NCI-H460 (cell line): ENCODE results near the gene CHCHD1. TPM values are rescaled to one million over a fixed set of nuclear protein-coding genes. Genes with fewer than 3 reads are reported as not detected.
"Not testable (repeated sequence)": the region's sequence is repeated elsewhere in the genome, so short reads cannot be mapped to it uniquely, and the experiment has no call there.

Source experiments
- DNase-seq: peaks from one replicate; pipeline ENCODE4 v3.0.0-alpha.2; 2016; ENCODE audit warnings: low read depth; ENCODE audit errors: extremely low read depth
- total RNA-seq: library from RNA; depleted of rRNA; stranded (reverse); fragments of >200 nt; shearing (Covaris generic); gene quantifications from 2 replicates; pipeline ENCODE4 v1.2.3, GENCODE V29; 2014

The CHCHD1 gene
- total RNA-seq, 1 experiment from 2014 or later: 60.7 TPM

GRCh38 chr10:73765066-73765465, 16.8 kb upstream of the CHCHD1 start:
- no peak for DNase-seq

DNA sequence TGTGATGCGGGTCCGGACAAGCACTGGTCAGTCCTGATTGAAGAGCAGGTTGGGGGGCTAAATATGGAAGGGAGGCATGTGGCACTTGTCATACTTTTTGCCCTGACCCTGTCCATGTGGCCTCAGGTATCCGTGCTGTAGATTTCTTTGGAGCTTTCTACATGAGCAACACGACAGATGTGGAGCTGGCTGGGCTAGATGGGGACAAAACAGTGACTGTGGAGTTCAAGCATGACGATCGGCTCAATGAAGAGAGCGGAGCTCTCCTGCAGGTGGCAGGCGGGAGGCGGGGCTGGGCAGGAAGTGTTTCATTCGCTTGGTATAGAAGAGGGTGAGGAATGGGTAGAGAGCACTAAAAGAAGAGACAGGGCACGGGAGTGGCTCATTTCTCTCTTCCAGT, 13.0 kb upstream of the CHCHD1 start:
- DNase-seq: no peak

- no peak for DNase-seq
These were observed 12.5 kb upstream of the CHCHD1 start for GRCh38 chr10:73769396-73769795.

GRCh38 chr10:73771722-73772280, 10.0 kb upstream of the CHCHD1 start:
- DNase-seq: peak; percentile 67

DNA sequence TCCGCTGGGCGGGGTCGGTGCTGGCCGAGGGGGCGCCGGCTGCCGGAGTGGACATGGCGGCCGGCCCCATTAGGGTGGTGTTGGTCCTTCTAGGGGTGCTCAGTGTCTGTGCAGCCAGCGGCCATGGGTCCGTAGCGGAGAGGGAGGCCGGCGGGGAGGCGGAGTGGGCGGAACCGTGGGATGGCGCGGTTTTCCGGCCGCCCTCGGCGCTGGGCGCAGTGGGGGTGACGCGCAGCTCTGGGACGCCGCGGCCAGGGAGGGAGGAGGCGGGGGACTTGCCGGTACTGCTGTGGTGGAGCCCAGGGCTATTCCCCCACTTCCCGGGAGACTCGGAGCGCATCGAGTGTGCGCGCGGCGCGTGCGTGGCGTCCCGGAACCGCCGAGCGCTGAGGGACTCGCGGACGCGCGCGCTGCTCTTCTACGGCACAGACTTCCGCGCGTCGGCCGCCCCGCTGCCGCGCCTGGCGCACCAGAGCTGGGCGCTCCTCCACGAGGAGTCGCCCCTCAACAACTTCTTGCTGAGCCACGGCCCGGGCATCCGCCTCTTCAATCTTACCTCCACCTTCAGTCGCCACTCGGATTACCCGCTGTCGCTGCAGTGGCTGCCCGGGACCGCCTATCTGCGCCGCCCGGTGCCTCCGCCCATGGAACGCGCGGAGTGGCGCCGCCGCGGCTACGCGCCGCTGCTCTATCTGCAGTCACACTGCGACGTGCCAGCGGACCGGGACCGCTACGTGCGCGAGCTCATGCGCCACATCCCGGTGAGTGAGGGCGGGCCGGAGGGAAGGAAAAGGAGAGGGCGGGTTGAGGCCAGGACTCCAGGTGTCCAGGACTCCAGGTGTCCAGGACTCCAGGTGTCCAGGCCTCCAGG, 9.3 kb upstream of the CHCHD1 start:
- DNase-seq: peak; percentile 59

GRCh38 chr10:73773152-73773879, 8.5 kb upstream of the CHCHD1 start:
- no peak for DNase-seq

DNA sequence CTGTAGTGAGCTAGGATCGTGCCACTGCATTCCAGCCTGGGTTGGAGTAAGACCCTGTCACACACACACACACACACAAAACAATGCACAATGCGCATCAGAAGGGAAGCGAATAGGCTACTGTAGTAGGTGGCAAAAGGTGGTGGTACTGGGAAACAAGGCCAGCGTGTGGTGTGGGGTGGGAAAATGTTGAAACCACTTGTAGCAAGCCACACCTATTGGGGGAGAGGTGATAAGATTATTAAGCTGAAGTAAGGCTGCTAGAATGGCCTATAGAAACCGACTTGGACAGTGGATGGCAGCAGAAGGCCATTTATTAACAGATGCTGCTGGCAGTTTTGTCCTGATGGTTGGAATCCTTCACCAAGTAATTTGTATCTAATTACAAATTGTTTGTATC, 7.2 kb upstream of the CHCHD1 start:
- no peak for DNase-seq

- no peak for DNase-seq
These were observed 2.8 kb upstream of the CHCHD1 start for GRCh38 chr10:73779018-73779417.

DNA sequence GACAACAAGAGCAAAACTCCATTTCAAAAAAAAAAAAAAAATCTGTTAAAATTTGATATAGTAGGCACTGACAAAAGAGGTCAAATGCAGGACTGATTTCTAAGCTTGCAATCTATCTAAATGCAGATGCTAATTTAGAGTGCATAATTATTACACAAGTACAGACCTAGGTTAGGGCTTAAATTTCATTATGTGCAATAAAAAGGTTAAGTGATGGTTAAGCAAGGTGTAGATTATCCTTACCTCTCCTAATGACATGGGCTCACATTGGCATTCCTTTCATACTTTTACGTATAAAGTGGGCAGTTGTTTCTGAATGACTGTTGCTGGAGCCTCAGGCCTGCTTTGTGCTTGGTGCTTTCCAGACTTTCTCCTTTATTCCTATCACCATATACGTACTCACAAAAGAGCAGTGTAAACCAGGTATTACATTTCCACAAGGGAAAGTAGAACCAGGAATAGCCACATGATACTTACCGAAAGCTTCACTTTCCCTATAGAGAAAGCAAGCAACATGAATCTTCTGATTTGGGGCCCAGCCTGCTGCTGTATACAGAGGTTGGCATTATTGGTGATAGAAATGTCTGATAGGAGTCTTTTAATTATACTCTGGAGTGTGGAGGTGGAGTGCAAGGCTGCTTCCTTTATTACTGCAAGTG, 2.2 kb upstream of the CHCHD1 start:
- no peak for DNase-seq

DNA sequence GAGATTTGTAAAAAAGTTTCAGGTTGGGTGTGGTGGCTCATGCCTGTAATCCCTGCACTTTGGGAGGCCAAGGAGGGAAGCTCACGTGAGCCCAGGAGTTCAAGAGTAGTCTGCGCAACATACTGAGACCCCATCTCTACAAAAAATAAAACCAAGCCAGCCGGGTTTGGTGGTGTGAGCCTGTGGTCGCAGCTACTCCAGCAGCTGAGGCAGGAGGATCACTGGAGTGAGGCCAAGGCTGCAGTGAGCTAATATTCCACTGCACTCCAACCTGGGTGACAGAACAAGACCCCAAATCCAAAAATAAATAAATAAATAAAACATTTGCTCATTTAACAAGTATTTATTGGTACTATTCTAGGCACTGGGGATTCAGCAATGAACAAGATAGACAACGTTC, 1.5 kb upstream of the CHCHD1 start:
- DNase-seq: no peak

DNA sequence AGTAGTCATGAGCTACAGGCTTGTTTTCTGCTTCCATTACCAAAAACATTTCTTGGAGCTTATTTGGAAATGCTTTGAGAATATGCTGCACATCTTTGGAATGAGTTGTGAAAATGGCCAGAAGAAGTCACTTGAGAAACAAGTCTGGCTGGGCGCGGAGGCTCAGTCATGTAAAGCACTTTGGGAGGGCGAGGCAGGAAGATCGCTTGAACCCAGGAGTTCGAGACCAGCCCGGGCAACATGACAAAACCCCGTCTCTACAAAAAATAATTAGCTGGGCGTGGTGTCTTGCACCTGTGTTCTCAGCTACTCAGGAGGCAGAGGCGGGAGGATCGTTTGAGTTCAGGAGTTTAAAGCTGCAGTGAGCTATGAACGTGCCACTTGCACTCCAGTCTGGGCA, 882 bp upstream of the CHCHD1 start:
- DNase-seq: no peak

DNA sequence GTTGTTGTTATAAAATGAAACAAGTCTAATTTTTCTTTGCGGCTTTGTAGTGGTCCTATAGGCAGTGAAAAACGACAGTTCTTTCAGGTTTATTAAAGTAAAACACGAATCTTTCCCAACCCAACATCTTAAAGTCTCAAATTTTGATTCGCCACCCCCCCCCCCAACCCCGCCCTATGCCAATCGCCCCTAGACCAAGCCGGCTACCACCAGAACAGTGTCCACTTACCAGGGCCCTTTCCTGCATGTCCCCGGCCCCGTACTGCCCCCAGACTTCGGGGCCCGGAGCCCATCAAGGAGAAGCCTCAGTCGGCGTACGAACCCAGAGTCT, 335 bp upstream of the CHCHD1 start:
- no peak for DNase-seq

- DNase-seq: no peak
These were observed 869 bp downstream of the CHCHD1 start for GRCh38 chr10:73782749-73783085.

DNA sequence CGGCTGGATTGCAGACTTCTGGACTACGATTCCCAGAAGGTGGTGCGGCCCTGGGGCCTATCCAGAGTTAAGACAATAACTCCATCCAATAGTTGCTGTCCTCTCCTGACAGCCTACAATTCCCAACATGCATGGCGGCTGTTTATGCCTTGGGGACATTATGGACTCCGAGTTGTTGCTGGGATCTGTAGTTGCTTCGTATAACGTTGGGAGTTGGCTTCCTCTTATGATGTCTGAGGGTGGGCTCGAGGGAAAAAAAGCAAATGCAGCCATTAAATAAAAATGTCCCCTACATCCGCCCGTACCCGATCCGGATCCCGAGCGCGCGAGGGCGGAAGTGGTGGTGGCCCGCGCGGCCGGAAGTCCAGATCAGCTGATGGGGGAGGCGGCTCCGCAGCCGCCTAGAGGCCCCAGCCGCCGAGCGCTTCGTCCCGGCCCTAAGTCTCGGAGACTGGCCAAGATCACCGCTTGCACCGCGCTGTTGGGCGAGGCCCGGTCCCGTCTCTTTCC, 3.4 kb downstream of the CHCHD1 start, which contains the start of gene ZSWIM8:
TSS of gene ZSWIM8 (plus strand) at position 396 of the 510 bp plus-strand sequence. CDS start 273 bp downstream, outside the sequence.
- peak; percentile 90 for DNase-seq

DNA sequence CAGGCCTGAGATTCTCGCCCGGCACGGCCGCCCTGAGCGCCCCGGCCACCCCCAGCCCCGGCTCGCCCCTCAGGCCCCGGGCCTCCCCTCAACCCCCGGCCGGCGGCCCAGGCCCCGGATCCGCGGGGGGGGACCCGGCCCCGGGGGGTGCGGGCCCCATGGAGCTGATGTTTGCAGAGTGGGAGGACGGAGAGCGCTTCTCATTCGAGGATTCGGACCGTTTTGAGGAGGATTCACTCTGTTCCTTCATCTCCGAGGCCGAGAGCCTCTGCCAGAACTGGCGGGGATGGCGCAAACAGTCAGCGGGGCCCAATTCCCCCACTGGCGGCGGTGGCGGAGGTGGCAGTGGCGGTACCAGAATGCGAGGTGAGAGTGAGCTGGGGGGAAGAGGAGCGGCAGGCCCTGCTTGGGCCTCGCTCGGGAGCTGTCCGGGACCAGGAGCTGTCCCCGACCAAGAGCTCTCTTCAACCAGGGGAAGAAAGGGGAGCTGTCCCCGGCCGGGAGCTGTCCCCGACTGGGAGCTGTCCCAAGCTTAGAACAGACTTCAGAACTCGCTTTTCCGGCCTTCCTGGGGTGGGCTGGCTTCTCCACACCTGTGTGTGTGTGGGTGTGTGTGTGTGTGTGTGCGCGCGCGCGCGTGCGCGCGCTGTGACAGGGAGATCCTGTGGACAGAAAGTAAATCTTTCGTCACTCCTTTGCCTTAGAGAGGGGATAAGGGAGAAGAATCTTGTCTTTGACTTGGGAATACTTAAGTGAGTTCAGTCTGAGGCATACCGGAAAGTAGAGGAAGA, 4.1 kb downstream of the CHCHD1 start:
- no peak for DNase-seq

DNA sequence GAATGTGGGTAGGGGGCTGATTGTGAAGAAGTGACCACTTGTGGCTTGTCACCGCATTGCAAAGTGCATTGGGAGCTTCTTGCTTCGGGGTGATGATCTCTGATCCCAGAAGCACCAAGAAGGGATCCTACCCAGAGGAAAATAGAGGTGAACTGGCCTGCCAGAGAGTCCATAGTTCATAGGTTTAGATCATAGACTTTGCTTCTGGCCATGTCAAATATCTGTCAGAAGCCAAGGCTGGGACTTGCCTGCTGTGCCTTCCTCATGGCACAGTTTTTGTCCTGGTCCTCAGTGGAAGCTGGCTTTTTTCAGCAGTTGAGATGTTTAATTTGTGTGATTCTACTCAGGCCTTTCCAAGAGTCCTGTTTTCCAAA, 4.7 kb downstream of the CHCHD1 start:
- DNase-seq: no peak

GRCh38 chr10:73787031-73787800, 5.4 kb downstream of the CHCHD1 start:
- not testable (repeated sequence) for DNase-seq

DNA sequence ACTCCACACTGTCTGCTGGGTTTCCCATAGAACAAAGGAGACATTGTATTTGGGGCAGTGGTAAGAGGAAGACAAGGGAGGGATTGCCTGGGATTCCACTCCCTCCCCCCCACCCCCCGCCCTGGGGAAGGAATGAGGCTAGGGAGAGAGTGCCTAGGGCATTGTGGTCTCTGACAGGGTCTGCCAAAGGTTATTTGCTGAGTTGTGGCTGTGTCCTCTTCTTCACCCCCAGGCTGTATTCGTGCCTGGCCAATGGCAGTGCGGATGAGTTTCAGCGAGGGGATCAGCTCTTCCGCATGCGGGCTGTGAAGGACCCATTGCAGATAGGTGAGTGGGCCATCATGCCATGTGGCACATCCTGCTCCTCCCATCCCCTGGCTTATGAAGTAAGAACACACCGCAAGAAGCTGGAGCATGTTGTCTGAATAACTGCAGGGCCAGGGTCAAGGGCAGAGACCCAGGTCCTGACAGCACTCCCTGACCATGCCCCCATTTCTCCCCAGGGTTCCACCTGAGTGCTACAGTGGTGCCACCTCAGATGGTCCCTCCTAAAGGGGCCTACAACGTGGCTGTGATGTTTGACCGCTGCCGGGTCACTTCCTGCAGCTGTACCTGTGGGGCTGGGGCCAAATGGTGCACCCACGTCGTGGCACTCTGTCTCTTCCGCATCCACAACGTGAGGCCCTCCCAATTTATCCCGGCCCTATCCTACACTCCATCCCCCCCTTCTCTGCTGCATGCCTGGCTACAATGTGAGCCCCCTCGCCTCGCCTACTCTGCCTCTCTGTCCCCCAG, 7.2 kb downstream of the CHCHD1 start:
- no peak for DNase-seq

- DNase-seq: no peak
These were observed 7.8 kb downstream of the CHCHD1 start for GRCh38 chr10:73789659-73790055.
